Measurements from ENCODE around the gene SAA2.

GRCh38 chr11:18295316-18295715 is 46.8 kb upstream of the SAA2 start:
- TF ChIP-seq EZH2 (IDR thresholded peaks at IDR 0.05; ENCODE audit: insufficient read depth, poor library complexity, severe bottlenecking): no peak
- TF ChIP-seq EZH2phosphoT487 (IDR thresholded peaks at IDR 0.05; ENCODE audit: insufficient read depth, low read depth): no peak

Data from GM23248 (cell line).